ENCODE data around the gene MARVELD1. TPM values are rescaled to one million over a fixed set of nuclear protein-coding genes. Genes with fewer than 3 reads are reported as not detected.

MARVELD1 gene
- total RNA-seq: 10 to 100 TPM; 32.8 to 35.3 TPM

- WGBS: 2% methylated on average over 37 of the region's 37 CpGs
- Histone ChIP-seq H3K27ac (peak within 1 kb of the TSS; percentile 89 to 92), H3K27me3 (replicated peaks; ENCODE audit: insufficient read depth) (no peaks in the 10 kb centered on the region), H3K4me1 (replicated peaks) (no peaks in the 10 kb centered on the region), H3K36me3 (no peaks in the 10 kb centered on the region), H3K4me3 (peak within 1 kb of the TSS; percentile 44 to 53), H3K9me3 (no peaks in the 10 kb centered on the region)
- TF ChIP-seq POLR2AphosphoS5 (IDR thresholded peaks at IDR 0.05) (peak; percentile 46), POLR2A (IDR thresholded peaks at IDR 0.05) (no peak)
- peak; percentile 58 for DNase-seq (ENCODE audit: low spot score)
- intact Hi-C loops (cut with DNase I): no loop called here
Observed at GRCh38 chr10:97713339-97713825, at the start of gene MARVELD1. MARVELD1 (plus strand) TSS chr10:97713730; CDS start chr10:97713877, 147 bp downstream.

- no peak overlapping the region for H3K27ac ChIP-seq
- 100% methylated on average over 1 of the region's 1 CpG for WGBS
- H3K36me3 ChIP-seq: no peaks in the 10 kb centered on the region
- intact Hi-C loops (cut with DNase I): no loop called here
- no peaks in the 10 kb centered on the region for H3K9me3 ChIP-seq
- H3K4me3 ChIP-seq: no peak overlapping the region
- no peaks in the 10 kb centered on the region for H3K4me1 ChIP-seq (replicated peaks)
- DNase-seq (ENCODE audit: low spot score): no peak
- TF ChIP-seq POLR2AphosphoS5 (IDR thresholded peaks at IDR 0.05) (no peak), CTCF (IDR thresholded peaks at IDR 0.05) (no peak), POLR2A (IDR thresholded peaks at IDR 0.05) (no peak)
- H3K27me3 ChIP-seq (replicated peaks; ENCODE audit: insufficient read depth): no peaks in the 10 kb centered on the region
Observed at GRCh38 chr10:97664282-97664850, 49.2 kb upstream of the MARVELD1 start.

GRCh38 chr10:97666992-97667391 lies 46.5 kb upstream of the MARVELD1 start:
- Histone ChIP-seq H3K4me3 (no peak overlapping the region), H3K9me3 (no peaks in the 10 kb centered on the region), H3K36me3 (no peaks in the 10 kb centered on the region), H3K27ac (no peak overlapping the region), H3K27me3 (replicated peaks; ENCODE audit: insufficient read depth) (no peaks in the 10 kb centered on the region), H3K4me1 (replicated peaks) (no peaks in the 10 kb centered on the region)
- DNase-seq (ENCODE audit: low spot score): no peak
- TF ChIP-seq POLR2A (IDR thresholded peaks at IDR 0.05) (no peak), POLR2AphosphoS5 (IDR thresholded peaks at IDR 0.05) (no peak), CTCF (IDR thresholded peaks at IDR 0.05) (no peak)
- intact Hi-C loops (cut with DNase I): no loop called here
- WGBS: 89% methylated on average over 7 of the region's 7 CpGs

- TF ChIP-seq CTCF (IDR thresholded peaks at IDR 0.05) (no peak), POLR2A (IDR thresholded peaks at IDR 0.05) (no peak), POLR2AphosphoS5 (IDR thresholded peaks at IDR 0.05) (no peak)
- Histone ChIP-seq H3K9me3 (no peaks in the 10 kb centered on the region), H3K27ac (no peak overlapping the region), H3K36me3 (no peaks in the 10 kb centered on the region), H3K4me3 (no peak overlapping the region), H3K27me3 (replicated peaks; ENCODE audit: insufficient read depth) (no peaks in the 10 kb centered on the region), H3K4me1 (replicated peaks) (no peaks in the 10 kb centered on the region)
- intact Hi-C loops (cut with DNase I): no loop called here
- DNase-seq (ENCODE audit: low spot score): no peak
- 76% methylated on average over 6 of the region's 6 CpGs for WGBS
Observed at GRCh38 chr10:97667463-97667862, 46.1 kb upstream of the MARVELD1 start.

- H3K4me1 ChIP-seq (replicated peaks): no peaks in the 10 kb centered on the region
- H3K9me3 ChIP-seq: no peaks in the 10 kb centered on the region
- H3K27me3 ChIP-seq (replicated peaks; ENCODE audit: insufficient read depth): no peaks in the 10 kb centered on the region
- H3K36me3 ChIP-seq: no peaks in the 10 kb centered on the region
- 82% methylated on average over 1 of the region's 1 CpG for WGBS
- H3K4me3 ChIP-seq: no peak overlapping the region
- no peak for DNase-seq (ENCODE audit: low spot score)
- no peak overlapping the region for H3K27ac ChIP-seq
- intact Hi-C loops (cut with DNase I): no loop called here
- no peak for TF ChIP-seq POLR2A (IDR thresholded peaks at IDR 0.05)
- TF ChIP-seq POLR2AphosphoS5 (IDR thresholded peaks at IDR 0.05): no peak
- TF ChIP-seq CTCF (IDR thresholded peaks at IDR 0.05): no peak
Observed at GRCh38 chr10:97669571-97669970, 44.0 kb upstream of the MARVELD1 start.

Measured in prostate gland (tissue), 2 donors.